GM18511 (cell line): ENCODE results near the gene CEP41.

Experiments
- ATAC-seq: cut with Tn5 transposase; IDR thresholded peaks from one replicate; pipeline ENCODE4 v1.9.1; 2021; ENCODE audit warnings: mild to moderate bottlenecking, moderate library complexity; ENCODE audit not compliant: unreplicated experiment

Gene CEP41

GRCh38 chr7:130356121-130356875 lies 84.5 kb downstream of the CEP41 start:
- no peak for ATAC-seq

GRCh38 chr7:130353196-130353595 lies 87.6 kb downstream of the CEP41 start:
- ATAC-seq, result no peak

GRCh38 chr7:130352194-130353074 lies 88.4 kb downstream of the CEP41 start:
- no peak for ATAC-seq

GRCh38 chr7:130351791-130352090 lies 89.1 kb downstream of the CEP41 start:
- ATAC-seq, result no peak

GRCh38 chr7:130350945-130351790 lies 89.6 kb downstream of the CEP41 start:
- ATAC-seq, result no peak

- ATAC-seq, result no peak
Measured at GRCh38 chr7:130349911-130350782, 90.7 kb downstream of the CEP41 start.

- ATAC-seq, result no peak
Measured at GRCh38 chr7:130346941-130347340, 93.9 kb downstream of the CEP41 start.

GRCh38 chr7:130346177-130346905 lies 94.5 kb downstream of the CEP41 start:
- no peak for ATAC-seq

- no peak for ATAC-seq
Measured at GRCh38 chr7:130345725-130346124, 95.1 kb downstream of the CEP41 start.

- ATAC-seq, result no peak
Measured at GRCh38 chr7:130345136-130345535, 95.7 kb downstream of the CEP41 start.

GRCh38 chr7:130344271-130344866 lies 96.4 kb downstream of the CEP41 start, which contains the start of gene CPA5:
CPA5 (plus strand) TSS chr7:130344816; CDS start chr7:130346486, 1,670 bp downstream.
- ATAC-seq, result no peak
